IMR-90 (cell line): ENCODE measurements around the gene SLC4A4. TPM values are rescaled to one million over a fixed set of nuclear protein-coding genes. Genes with fewer than 3 reads are reported as not detected.

Source experiments
- ATAC-seq: fragments of 200-7000 bp; cut with Tn5 transposase; 2 replicates; pipeline ENCODE4 v1.9.1; 2020; ENCODE audit warnings: low read depth, mild to moderate bottlenecking, moderate library complexity
- BruUV-seq: library from RNA; stranded (reverse); fragments of 400-500 nt; replicated peaks from 2 replicates; lab custom pipeline; 2021; lab: Mats Ljungman, UMichigan
- CTCF ChIA-PET: fragments of 300-600 bp; formaldehyde crosslinking; extraction: SDS; loops from one replicate; lab custom pipeline; 2021; ENCODE audit warnings: antibody characterized with exemption; lab: Yijun Ruan, JAX
- POLR2A ChIA-PET: fragments of 300-600 bp; sonication (Branson Sonifier 250); formaldehyde crosslinking; loops from one replicate; lab custom pipeline; 2022; ENCODE audit warnings: antibody characterized with exemption; ENCODE audit not compliant: unreplicated experiment; lab: Charles Lee
- DNase-seq: peaks from one replicate; pipeline ENCODE4 v3.0.0; 2013
- H2AFZ ChIP-seq: replicated peaks from 2 replicates; pipeline ENCODE3; 2013; ENCODE audit warnings: low read length, mild to moderate bottlenecking; ENCODE audit not compliant: poor library complexity
- H2AK5ac ChIP-seq: 2 replicates; pipeline ENCODE4 v1.6.1; 2013; ENCODE audit warnings: low read depth, low read length, inconsistent platforms
- H2AK9ac ChIP-seq: replicated peaks from 2 replicates; pipeline ENCODE3; 2013; ENCODE audit warnings: mild to moderate bottlenecking, low read depth, low read length, moderate library complexity; ENCODE audit not compliant: poor library complexity
- H2BK120ac ChIP-seq: 2 replicates; pipeline ENCODE4 v1.6.1; 2013; ENCODE audit warnings: low read depth, low read length, inconsistent platforms
- H2BK15ac ChIP-seq: 3 replicates; pipeline ENCODE4 v1.6.1; 2013; ENCODE audit warnings: low read depth, low read length, inconsistent platforms
- H2BK20ac ChIP-seq: 2 replicates; pipeline ENCODE4 v1.6.1; 2013; ENCODE audit warnings: low read depth, mild to moderate bottlenecking, inconsistent platforms, low read length, moderate library complexity
- H2BK5ac ChIP-seq: 2 replicates; pipeline ENCODE4 v1.6.1; 2013; ENCODE audit warnings: mild to moderate bottlenecking, low read depth, low read length, inconsistent platforms; ENCODE audit not compliant: poor library complexity, severe bottlenecking
- H3K14ac ChIP-seq: replicated peaks from 2 replicates; pipeline ENCODE4 v1.6.1; 2013; ENCODE audit warnings: low read depth, low read length, inconsistent platforms
- H3K18ac ChIP-seq: 2 replicates; pipeline ENCODE4 v1.6.1; 2013; ENCODE audit warnings: low read depth, low read length, control low read depth
- H3K23ac ChIP-seq: 2 replicates; pipeline ENCODE4 v1.6.1; 2013; ENCODE audit warnings: low read depth, low read length, inconsistent platforms
- H3K27ac ChIP-seq: 2 replicates; pipeline ENCODE4 v1.5.1; 2013; ENCODE audit warnings: mild to moderate bottlenecking, control low read depth, low read length; ENCODE audit not compliant: insufficient read depth
- H3K27me3 ChIP-seq: 2 replicates; pipeline ENCODE4 v1.6.1; 2013; ENCODE audit warnings: low read length; ENCODE audit not compliant: control insufficient read depth, insufficient read depth
- H3K36me3 ChIP-seq: 2 replicates; pipeline ENCODE4 v1.6.1; 2013; ENCODE audit warnings: low read length, mixed read lengths; ENCODE audit not compliant: control insufficient read depth, insufficient read depth
- H3K4ac ChIP-seq: 2 replicates; pipeline ENCODE4 v1.6.1; 2013; ENCODE audit warnings: low read depth, low read length, inconsistent platforms
- H3K4me1 ChIP-seq: 2 replicates; pipeline ENCODE4 v1.6.1; 2013; ENCODE audit warnings: low read length, mixed read lengths; ENCODE audit not compliant: control insufficient read depth, insufficient read depth
- H3K4me2 ChIP-seq: 2 replicates; pipeline ENCODE4 v1.6.1; 2013; ENCODE audit warnings: low read depth, mild to moderate bottlenecking, control low read depth, low read length, moderate library complexity
- H3K4me3 ChIP-seq: 2 replicates; pipeline ENCODE4 v1.5.1; 2013; ENCODE audit warnings: low read depth, mild to moderate bottlenecking, control low read depth, low read length, moderate library complexity; ENCODE audit not compliant: insufficient read depth
- H3K56ac ChIP-seq: 2 replicates; pipeline ENCODE4 v1.6.1; 2013; ENCODE audit warnings: low read length, inconsistent platforms; ENCODE audit not compliant: insufficient read depth; ENCODE audit errors: extremely low read depth
- H3K79me1 ChIP-seq, 2 experiments: 2 replicates each; pipeline ENCODE4 v1.6.1; 2013; ENCODE audit warnings: low read length in 2 of 2, inconsistent platforms in 1 of 2, low read depth in 1 of 2
- H3K9ac ChIP-seq: 2 replicates; pipeline ENCODE4 v1.6.1; 2013; ENCODE audit warnings: low read depth, low read length, control low read depth
- H3K9me1 ChIP-seq: 2 replicates; pipeline ENCODE4 v1.6.1; 2013; ENCODE audit warnings: low read length, inconsistent platforms; ENCODE audit not compliant: insufficient read depth
- H3K9me3 ChIP-seq: 2 replicates; pipeline ENCODE4 v1.6.1; 2013; ENCODE audit warnings: low read length; ENCODE audit not compliant: control insufficient read depth, insufficient read depth
- H4K20me1 ChIP-seq: 2 replicates; pipeline ENCODE4 v1.6.1; 2013; ENCODE audit warnings: low read length, inconsistent platforms; ENCODE audit not compliant: insufficient read depth
- H4K5ac ChIP-seq: 2 replicates; pipeline ENCODE4 v1.6.1; 2013; ENCODE audit warnings: mild to moderate bottlenecking, low read depth, low read length, control low read depth
- H4K8ac ChIP-seq, 2 experiments: 2 replicates each; pipeline ENCODE4 v1.6.1; 2013; ENCODE audit warnings: low read depth in 2 of 2, low read length in 2 of 2, control low read depth in 1 of 2, inconsistent platforms in 1 of 2
- H4K91ac ChIP-seq: 2 replicates; pipeline ENCODE4 v1.6.1; 2013; ENCODE audit warnings: low read depth, low read length, inconsistent platforms; ENCODE audit not compliant: insufficient read depth
- BHLHE40 ChIP-seq: fragments of 150-350 bp; IDR thresholded peaks from 2 replicates; pipeline ENCODE4 v1.6.1; 2016; ENCODE audit warnings: mild to moderate bottlenecking, low read depth, low read length
- CEBPB ChIP-seq: IDR thresholded peaks from 2 replicates; pipeline ENCODE4 v1.6.1; 2012; ENCODE audit warnings: low read depth, low read length, improper control_type of control experiment
- CHD1 ChIP-seq: IDR thresholded peaks from 2 replicates; pipeline ENCODE4 v1.6.1; 2012; ENCODE audit warnings: low read depth, low read length, improper control_type of control experiment
- FOS ChIP-seq: fragments of 150-350 bp; IDR thresholded peaks from 2 replicates; pipeline ENCODE4 v1.6.1; 2016; ENCODE audit warnings: low read depth, low read length
- MAFK ChIP-seq: IDR thresholded peaks from 2 replicates; pipeline ENCODE4 v1.6.1; 2012; ENCODE audit warnings: low read depth, low read length, improper control_type of control experiment
- MXI1 ChIP-seq: IDR thresholded peaks from 2 replicates; pipeline ENCODE4 v1.6.1; 2012; ENCODE audit warnings: low read depth, mild to moderate bottlenecking, low read length, moderate library complexity, borderline replicate concordance
- RAD21 ChIP-seq: IDR thresholded peaks from 2 replicates; pipeline ENCODE4 v1.6.1; 2012; ENCODE audit warnings: low read length, improper control_type of control experiment
- RFX5 ChIP-seq: IDR thresholded peaks from 2 replicates; pipeline ENCODE4 v1.8.0; 2012; ENCODE audit warnings: low read depth, mild to moderate bottlenecking, low read length, moderate library complexity
- SMC3 ChIP-seq: fragments of 150-350 bp; IDR thresholded peaks from 2 replicates; pipeline ENCODE4 v1.6.1; 2016; ENCODE audit warnings: low read depth, mild to moderate bottlenecking, antibody characterized with exemption, low read length, moderate library complexity
- WGBS, 2 experiments: methylation state at CpG; one replicate each; pipeline versions ENCODE4 v1.1.5 to v1.1.7; 2013; ENCODE audit warnings: missing lambda C conversion rate in 2 of 2; ENCODE audit not compliant: insufficient read length in 1 of 2; ENCODE audit errors: extremely low coverage in 2 of 2; 5-methylcytosine and 5-hydroxymethylcytosine counted together
- dilution Hi-C: fragments of 300-500 bp; cut with HindIII; formaldehyde crosslinking; loops from one replicate; pipeline ENCODE4 v1.14.3; 2018; ENCODE audit warnings: low sequenced_read_pairs; ENCODE audit not compliant: unreplicated experiment
- in situ Hi-C: fragments of 300-500 bp; cut with MboI; formaldehyde crosslinking; loops from 3 replicates; pipeline ENCODE4 v1.14.3; 2019; ENCODE audit warnings: low sequenced_read_pairs, inconsistent platforms, mixed read lengths
- intact Hi-C: fragments of 100-400 bp; cut with micrococcal nuclease; formaldehyde crosslinking; loops from 2 replicates; pipeline ENCODE4 v1.10.0; 2022
- polyA plus RNA-seq, 3 experiments: library from polyadenylated mRNA; depleted of rRNA; stranded (reverse); fragments of >200 nt; gene quantifications; 2 replicates each; pipeline ENCODE4 v1.2.3, GENCODE V29; 2012; ENCODE audit warnings: low replicate concordance in 1 of 3
- total RNA-seq: library from RNA; depleted of rRNA; stranded (reverse); fragments of >200 nt; gene quantifications from 2 replicates; pipeline ENCODE4 v1.2.3, GENCODE V29; 2012
- TF ChIP-seq, protein P1 (sequence below): fragments of 150-350 bp; IDR thresholded peaks from 2 replicates; pipeline ENCODE4 v1.6.1; 2017; ENCODE audit warnings: mild to moderate bottlenecking, antibody characterized with exemption, low read length, low read depth

SLC4A4 gene
- total and polyA plus RNA-seq, 2 of the 4 experiments (the other 2 are of a cell fraction): 5.6 to 16.8 TPM

DNA sequence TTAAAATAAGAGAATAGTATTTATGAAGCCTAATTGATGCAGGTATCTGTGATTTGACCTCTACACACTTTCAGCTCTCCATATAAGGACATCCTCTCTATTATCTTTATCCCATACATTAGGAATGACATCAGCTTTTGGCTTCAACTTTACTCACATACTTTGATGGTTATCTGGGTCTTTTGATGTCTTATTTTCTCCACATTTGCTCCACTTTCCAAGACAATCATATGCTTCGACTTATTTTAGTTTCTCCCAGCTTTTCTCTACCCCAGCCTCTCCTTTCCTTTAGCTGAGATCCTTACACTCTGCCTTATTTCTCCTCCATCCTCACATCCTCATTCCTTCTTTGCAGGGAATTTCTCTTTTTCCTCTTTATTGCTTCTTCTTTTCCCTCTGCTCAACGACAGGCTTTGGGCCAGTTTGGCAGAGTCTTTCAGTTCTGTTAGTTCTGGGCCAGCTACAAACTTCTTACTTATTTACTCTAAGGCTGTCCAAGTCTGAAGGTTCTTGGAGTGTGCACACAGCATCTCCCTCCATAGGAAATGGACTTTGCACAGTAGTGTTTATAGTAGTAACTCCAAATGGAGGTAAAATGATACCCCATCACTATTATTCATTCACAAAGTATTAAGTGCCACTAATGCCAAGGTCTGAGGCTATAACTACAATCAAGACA is 50.5 kb downstream of the SLC4A4 start (continued):
- TF ChIP-seq SMC3: no peak
- TF ChIP-seq BHLHE40: no peak

DNA sequence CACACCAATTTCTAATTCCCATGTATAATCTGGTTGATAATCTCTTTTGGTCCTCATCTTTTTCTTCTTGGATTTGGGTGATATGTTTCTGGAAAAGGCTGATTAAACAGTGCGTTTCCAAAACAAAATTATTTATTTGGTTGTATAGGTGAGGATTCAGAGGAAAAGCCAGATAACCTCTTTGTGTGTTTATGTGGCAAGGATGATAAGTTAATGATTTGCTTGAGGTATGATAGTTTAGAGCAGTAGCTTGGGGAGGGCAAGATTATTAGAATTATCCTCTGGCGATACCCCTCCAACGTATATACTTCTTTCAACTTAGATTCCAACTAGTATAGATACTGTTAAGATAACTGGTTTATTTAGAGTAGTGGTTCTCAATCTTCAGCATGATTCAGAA is 53.3 kb downstream of the SLC4A4 start:
- H3K27me3 ChIP-seq: no peaks in the 10 kb centered on the region
- no peak for TF ChIP-seq RAD21
- TF ChIP-seq CHD1: no peak
- TF ChIP-seq CEBPB: no peak
- TF ChIP-seq, protein P1, sequence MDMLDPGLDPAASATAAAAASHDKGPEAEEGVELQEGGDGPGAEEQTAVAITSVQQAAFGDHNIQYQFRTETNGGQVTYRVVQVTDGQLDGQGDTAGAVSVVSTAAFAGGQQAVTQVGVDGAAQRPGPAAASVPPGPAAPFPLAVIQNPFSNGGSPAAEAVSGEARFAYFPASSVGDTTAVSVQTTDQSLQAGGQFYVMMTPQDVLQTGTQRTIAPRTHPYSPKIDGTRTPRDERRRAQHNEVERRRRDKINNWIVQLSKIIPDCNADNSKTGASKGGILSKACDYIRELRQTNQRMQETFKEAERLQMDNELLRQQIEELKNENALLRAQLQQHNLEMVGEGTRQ: no peak
- no peak for TF ChIP-seq RFX5
- TF ChIP-seq MAFK: no peak
- TF ChIP-seq MXI1: no peak
- TF ChIP-seq FOS: no peak
- TF ChIP-seq BHLHE40: no peak
- H3K9me3 ChIP-seq: no peaks in the 10 kb centered on the region
- H3K56ac ChIP-seq: no peak overlapping the region
- H3K23ac ChIP-seq: no peak overlapping the region
- no peak for DNase-seq
- H3K14ac ChIP-seq: no peak overlapping the region
- no peak overlapping the region for H4K91ac ChIP-seq
- no peak overlapping the region for H2BK5ac ChIP-seq
- no peak overlapping the region for H3K27ac ChIP-seq
- H3K79me1 ChIP-seq: peaks cover 16 to 30% of the 10 kb centered on the region in 2 experiments
- ChIA-PET CTCF (no interaction called here), POLR2A (no interaction called here)
- no peak overlapping the region for H2BK15ac ChIP-seq
- H3K36me3 ChIP-seq: peaks cover 6% of the 10 kb centered on the region
- no peak overlapping the region for H3K9ac ChIP-seq
- dilution Hi-C loops (no loop called here), intact Hi-C loops (no loop called here), in situ Hi-C loops (loop anchor here (25.0 kb wide), 1 partner anchor 320 kb away; no protein-coding TSS in a partner anchor)
- H2BK20ac ChIP-seq: no peak overlapping the region
- H3K4me1 ChIP-seq: peaks cover 7% of the 10 kb centered on the region
- peaks cover 3% of the 10 kb centered on the region for H3K9me1 ChIP-seq
- no TSS peak for BruUV-seq
- no peak overlapping the region for H4K8ac ChIP-seq
- H4K5ac ChIP-seq: no peak overlapping the region
- no peak overlapping the region for H2AK5ac ChIP-seq
- ATAC-seq: no peak
- no peak overlapping the region for H3K4ac ChIP-seq
- H2BK120ac ChIP-seq: no peak overlapping the region
- no CpG with 5 or more reads among the region's 3 CpGs for WGBS, 2 experiments
- H3K18ac ChIP-seq: no peak overlapping the region
- no peak overlapping the region for H2AK9ac ChIP-seq
- H4K20me1 ChIP-seq: no peaks in the 10 kb centered on the region
- no peak overlapping the region for H3K4me2 ChIP-seq
- H2AFZ ChIP-seq: no peak overlapping the region
- H3K4me3 ChIP-seq: no peak overlapping the region
